ENCODE results near the gene CDH4. TPM values are rescaled to one million over a fixed set of nuclear protein-coding genes. Genes with fewer than 3 reads are reported as not detected.

Gene CDH4
- total and polyA plus RNA-seq, 9 of the 15 experiments (the other 6 are each of a cell fraction or from before 2014, with no cell fraction given), result 0.04 TPM; not detected in 8

GRCh38 chr20:61521687-61522420 is 269.8 kb downstream of the CDH4 start (continued):
- no peak for TF ChIP-seq CREB3 (tag; conservative IDR thresholded peaks at IDR 0.05; ENCODE audit: low read depth)
- TF ChIP-seq CEBPB (tag; IDR thresholded peaks at IDR 0.05), result no peak
- TF ChIP-seq SFPQ (IDR thresholded peaks at IDR 0.05; ENCODE audit: low read depth, low read length), result no peak
- TF ChIP-seq ZNF518B (CRISPR knock-in tag; IDR thresholded peaks at IDR 0.05), result no peak
- TF ChIP-seq NCOA4 (IDR thresholded peaks at IDR 0.05; ENCODE audit: partially characterized antibody), result no peak
- TF ChIP-seq CREB5 (CRISPR knock-in tag; IDR thresholded peaks at IDR 0.05), result no peak
- TF ChIP-seq E4F1 (CRISPR knock-in tag; IDR thresholded peaks at IDR 0.05; ENCODE audit: borderline replicate concordance), result no peak
- TF ChIP-seq E2F8 (IDR thresholded peaks at IDR 0.05; ENCODE audit: low read depth, partially characterized antibody), result no peak
- TF ChIP-seq ID3 (CRISPR knock-in tag; IDR thresholded peaks at IDR 0.05), result no peak
- no peak for TF ChIP-seq ID3 (tag; IDR thresholded peaks at IDR 0.05)
- no peak for TF ChIP-seq SP2 (IDR thresholded peaks at IDR 0.05; ENCODE audit: extremely low read depth, low read depth, low read length, poor library complexity, severe bottlenecking)
